Panc1 (cell line): Measurements from ENCODE around the gene TJP1. TPM values are rescaled to one million over a fixed set of nuclear protein-coding genes. Genes with fewer than 3 reads are reported as not detected.

Experiments used
- ATAC-seq: fragments of 200-7000 bp; cut with Tn5 transposase; 2 replicates; pipeline ENCODE4 v1.9.1; 2020; ENCODE audit warnings: mild to moderate bottlenecking, moderate library complexity
- BruUV-seq: library from RNA; stranded (reverse); fragments of 400-500 nt; replicated peaks from 2 replicates; lab custom pipeline; 2021; lab: Mats Ljungman, UMichigan
- CTCF ChIA-PET: fragments of 300-600 bp; sonication (Branson Sonifier 250); formaldehyde crosslinking; loops from one replicate; lab custom pipeline; 2022; ENCODE audit warnings: antibody characterized with exemption; lab: Charles Lee
- POLR2A ChIA-PET: fragments of 300-600 bp; sonication (Branson Sonifier 250); formaldehyde crosslinking; loops from one replicate; lab custom pipeline; 2022; ENCODE audit warnings: antibody characterized with exemption; lab: Charles Lee
- DNase-seq: peaks from one replicate; pipeline ENCODE4 v3.0.0-alpha.2; 2010; ENCODE audit warnings: low read depth, low spot score
- H3K27ac ChIP-seq: 2 replicates; pipeline ENCODE4 v1.5.1; 2011; ENCODE audit warnings: mild to moderate bottlenecking, low read length, inconsistent platforms
- H3K27me3 ChIP-seq: fragments of 200-500 bp; sonication (Bioruptor generic); 2 replicates; pipeline ENCODE4 v1.6.0; 2014; ENCODE audit warnings: low read length, inconsistent platforms; ENCODE audit not compliant: control insufficient read depth, insufficient read depth
- H3K36me3 ChIP-seq: fragments of 200-500 bp; sonication (Bioruptor generic); 2 replicates; pipeline ENCODE4 v1.5.1; 2014; ENCODE audit warnings: inconsistent platforms, mild to moderate bottlenecking, low read length, moderate library complexity; ENCODE audit not compliant: control insufficient read depth, insufficient read depth
- H3K4me1 ChIP-seq: 2 replicates; pipeline ENCODE4 v1.5.1; 2011; ENCODE audit warnings: inconsistent platforms, mild to moderate bottlenecking, low read length, moderate library complexity; ENCODE audit not compliant: control insufficient read depth, insufficient read depth
- H3K4me3 ChIP-seq, 2 experiments: 2 replicates each; pipeline ENCODE4 v1.5.1; 2011 to 2012; ENCODE audit warnings: low read depth in 2 of 2, low read length in 2 of 2, mild to moderate bottlenecking in 2 of 2, inconsistent platforms in 1 of 2, moderate library complexity in 1 of 2
- H3K9me3 ChIP-seq: fragments of 200-500 bp; sonication (Bioruptor generic); 2 replicates; pipeline ENCODE4 v1.5.1; 2014; ENCODE audit warnings: low read depth, mild to moderate bottlenecking, inconsistent platforms, low read length, moderate library complexity; ENCODE audit not compliant: control insufficient read depth, insufficient read depth
- CTCF ChIP-seq: fragments of 450-650 bp; IDR thresholded peaks from 2 replicates; pipeline ENCODE4 v1.5.1; 2017; ENCODE audit warnings: mild to moderate bottlenecking
- POLR2AphosphoS5 ChIP-seq: IDR thresholded peaks from 2 replicates; pipeline ENCODE4 v1.6.1; 2012; ENCODE audit warnings: mild to moderate bottlenecking, low read depth, low read length, moderate library complexity
- REST ChIP-seq, 2 experiments: IDR thresholded peaks; 2 replicates each; pipeline ENCODE4 v1.6.1; 2011 to 2012; ENCODE audit warnings: low read depth in 2 of 2, control low read depth in 1 of 2, low read length in 1 of 2, mild to moderate bottlenecking in 1 of 2, moderate library complexity in 1 of 2; ENCODE audit not compliant: insufficient read depth in 1 of 2
- SIN3A ChIP-seq: IDR thresholded peaks from 2 replicates; pipeline ENCODE4 v1.6.1; 2012; ENCODE audit warnings: low read depth, mild to moderate bottlenecking, low read length, moderate library complexity, borderline replicate concordance; ENCODE audit not compliant: insufficient read depth
- TCF7L2 ChIP-seq: IDR thresholded peaks from 2 replicates; pipeline ENCODE4 v1.6.1; 2011; ENCODE audit warnings: mild to moderate bottlenecking, low read depth, low read length, inconsistent platforms
- in situ Hi-C: cut with HindIII; loops from 2 replicates; pipeline ENCODE4 v1.10.0; 2016; ENCODE audit warnings: low sequenced_read_pairs, low pct_unique_long_range_greater_than_20kb
- intact Hi-C: fragments of 100-400 bp; cut with micrococcal nuclease; formaldehyde crosslinking; loops from one replicate; pipeline ENCODE4 v1.10.0; 2022; ENCODE audit not compliant: unreplicated experiment
- total RNA-seq: library from RNA; stranded (reverse); gene quantifications from one replicate; pipeline ENCODE4 v1.2.1, GENCODE V29; 2021; ENCODE audit not compliant: unreplicated experiment

Gene TJP1
- total RNA-seq, 1 experiment from 2014 or later, result 79.1 TPM

DNA sequence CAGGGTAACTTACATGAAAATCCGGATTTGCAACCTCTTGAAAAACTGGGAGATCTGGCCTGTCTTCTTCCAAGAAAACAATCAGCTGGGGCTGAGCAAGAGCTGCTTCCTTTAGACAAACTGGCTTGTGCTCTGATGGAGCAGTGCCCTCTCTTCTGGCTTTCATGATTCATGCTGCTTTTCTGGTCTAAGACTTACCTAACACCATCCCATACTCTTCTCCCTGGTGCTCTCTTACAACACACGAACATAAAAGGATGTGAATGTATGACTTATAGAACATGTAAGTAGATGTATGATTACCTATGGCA, 9.9 kb downstream of the TJP1 start:
- in situ Hi-C loops, result no loop called here
- Histone ChIP-seq H3K36me3 (no peaks in the 10 kb centered on the region), H3K27me3 (no peaks in the 10 kb centered on the region), H3K27ac (no peak overlapping the region), H3K9me3 (no peaks in the 10 kb centered on the region), H3K4me1 (peaks cover 40% of the 10 kb centered on the region), H3K4me3 (no peak overlapping the region)
- intact Hi-C loops, result loop anchor here (5.0 kb wide), 1 partner anchor 35 kb away; no protein-coding TSS in a partner anchor
- no TSS peak for BruUV-seq
- ChIA-PET CTCF (no interaction called here), POLR2A (interaction anchor here (0.5 kb wide), 1 partner anchor 9 kb away, joined by 3 read pairs; no protein-coding TSS in a partner anchor)
- TF ChIP-seq REST (IDR thresholded peaks at IDR 0.05; ENCODE audit: insufficient read depth in 1 of 2, low read depth in 2 of 2, low read length in 1 of 2), result no peak
- TF ChIP-seq CTCF, result no peak
- TF ChIP-seq TCF7L2, result no peak
- ATAC-seq (no peak), DNase-seq (no peak)

- Histone ChIP-seq H3K27ac (no peak overlapping the region), H3K27me3 (no peaks in the 10 kb centered on the region), H3K4me1 (peaks cover 40% of the 10 kb centered on the region), H3K36me3 (no peaks in the 10 kb centered on the region), H3K9me3 (no peaks in the 10 kb centered on the region), H3K4me3 (no peak overlapping the region)
- in situ Hi-C loops (no loop called here), intact Hi-C loops (loop anchor here (5.0 kb wide), 1 partner anchor 35 kb away; no protein-coding TSS in a partner anchor)
- BruUV-seq, result no TSS peak
- DNase-seq (no peak), ATAC-seq (no peak)
- ChIA-PET CTCF (no interaction called here), POLR2A (interaction anchor here (0.5 kb wide), 1 partner anchor 10 kb away, joined by 3 read pairs; no protein-coding TSS in a partner anchor)
- TF ChIP-seq TCF7L2 (no peak), SIN3A (no peak), CTCF (no peak), REST (IDR thresholded peaks at IDR 0.05; ENCODE audit: insufficient read depth in 1 of 2, low read depth in 2 of 2, low read length in 1 of 2) (no peak), POLR2AphosphoS5 (no peak)
These were observed 10.4 kb downstream of the TJP1 start for GRCh38 chr15:29811691-29812383.
